Heart left ventricle (tissue), 16 donors: ENCODE data around the gene FOXN4. TPM values are rescaled to one million over a fixed set of nuclear protein-coding genes. Genes with fewer than 3 reads are reported as not detected.

Experiments used
- ATAC-seq, 4 donors: fragments of 200-7000 bp; cut with Tn5 transposase; one replicate each; pipeline ENCODE4 v1.9.1; 2020 to 2022; ENCODE audit warnings: moderate library complexity in 4 of 4, mild to moderate bottlenecking in 3 of 4, moderate number of reproducible peaks in 1 of 4
- DNase-seq, 5 donors: peaks; one replicate each; pipeline ENCODE4 v3.0.0-alpha.2; 2020
- H3K27ac ChIP-seq, 12 donors: fragments of 200-600 bp; sonication (generic) in 4 of 12; one replicate each; pipeline versions ENCODE4 v1.5.0 to v1.8.0; 2016 to 2022; ENCODE audit warnings: mild to moderate bottlenecking in 2 of 12
- H3K27me3 ChIP-seq, 9 donors: fragments of 200-600 bp; sonication (generic) in 2 of 9; one replicate each; pipeline versions ENCODE4 v1.5.1 to v1.8.0; 2016 to 2022; ENCODE audit warnings: mild to moderate bottlenecking in 3 of 9
- H3K36me3 ChIP-seq, 9 donors: fragments of 200-600 bp; sonication (generic) in 2 of 9; one replicate each; pipeline versions ENCODE4 v1.5.0 to v1.8.0; 2018 to 2022; ENCODE audit warnings: mild to moderate bottlenecking in 2 of 9
- H3K4me1 ChIP-seq, 12 donors: fragments of 200-600 bp; sonication (generic) in 4 of 12; one replicate each; pipeline versions ENCODE4 v1.5.0 to v1.8.0; 2016 to 2022; ENCODE audit warnings: mild to moderate bottlenecking in 3 of 12
- H3K4me3 ChIP-seq, 12 donors: fragments of 200-600 bp; sonication (generic) in 4 of 12; one replicate each; pipeline versions ENCODE4 v1.5.0 to v1.8.0; 2017 to 2022; ENCODE audit warnings: mild to moderate bottlenecking in 9 of 12, moderate library complexity in 4 of 12
- H3K9me3 ChIP-seq, 12 donors: fragments of 200-600 bp; sonication (generic) in 4 of 12; one replicate each; pipeline versions ENCODE4 v1.5.0 to v1.8.0; 2016 to 2022; ENCODE audit warnings: mild to moderate bottlenecking in 1 of 12
- CTCF ChIP-seq, 12 donors: fragments of 200-600 bp; sonication (generic) in 4 of 12; IDR thresholded peaks; one replicate each; pipeline versions ENCODE4 v1.5.0 to v1.8.0; 2018 to 2022; ENCODE audit warnings: antibody characterized with exemption in 12 of 12, mild to moderate bottlenecking in 5 of 12
- POLR2A ChIP-seq, 2 donors: fragments of 450-650 bp; IDR thresholded peaks; one replicate each; pipeline ENCODE4 v1.6.1; 2017; ENCODE audit warnings: antibody characterized with exemption in 2 of 2, mild to moderate bottlenecking in 2 of 2, moderate library complexity in 2 of 2
- WGBS, 4 donors: extraction: QIAGEN DNeasy Blood & Tissue Kit in 2 of 4; methylation state at CpG; one replicate each; pipeline versions ENCODE4 v1.1.5 to v1.1.7; 2013 to 2018; 5-methylcytosine and 5-hydroxymethylcytosine counted together
- intact Hi-C, 10 donors: fragments of 100-400 bp; cut with DNase I; formaldehyde crosslinking; loops; one replicate each; pipeline versions ENCODE4 v1.11.1 to v1.14.2; 2022
- polyA plus RNA-seq, 2 donors: library from polyadenylated mRNA; stranded (reverse); fragments of 200-250 nt; gene quantifications; one replicate each; pipeline ENCODE4 v1.2.3, GENCODE V29; 2013
- total RNA-seq, 9 donors: library from RNA; depleted of rRNA in 2 of 9; stranded (reverse); fragments of >200 nt in 2 of 9; fragmentation: NEBNext Ultra II Directional in 3 of 9; extraction: Animal tissue kit (Norgen Biotek cat#: 25700) in 3 of 9; gene quantifications; one replicate each; pipeline versions ENCODE4 v1.1.0 to v1.2.4, GENCODE V29; 2016 to 2023
- donor health status: ischemic (EF 13 %, LVEDD 7.1; RV severe dilation, severe dysfunction).
- donor health status: healthy with polysubstance abuse.
- donor health status: DM: no; HTN: yes; CAD: no.
- donor health status: DM: no; HTN: no; CAD: no.
- donor health status: ischemic (EF 25% LVEDD 6.9; RV normal size, moderate dysfunction).
- donor health status: ischemic (EF 25% LVEDD 5.7; RV mildly dilated, moderate dysfunction).
- donor health status: healthy.
- donor health status: DM: yes; HTN: yes; CAD: no.
- donor health status: ischemic (EF 35%, LVEDD 5.7; RV mildly dilated, moderate dysfunction).
- donor health status: nonischemic (EF 11% LVEDD 7.7; RV severe dilation, severe dysfunction).
- donor health status: DM: yes; HTN: yes; CAD: no.
- donor health status: PGD.
- donor health status: ischemic (EF 29% LVEDD 5.4; RV normal size, mild dysfunction).
- donor health status: nonischemic (EF 23%, LVEDD 6.1; RV moderate dilation, normal function).

Gene FOXN4
- total and polyA plus RNA-seq, 11 donors: not detected

GRCh38 chr12:109269428-109269827, 39.7 kb downstream of the FOXN4 start:
- H3K27ac ChIP-seq: peak overlapping the region in 1 of 12 donors; percentile 19
- peaks cover 0 to 7% (median 0%) of the 10 kb centered on the region in 12 donors for H3K9me3 ChIP-seq
- intact Hi-C loops: loop anchor here in 1 of 10 donors (5.0 kb wide), 1 partner anchor 118 kb away; no protein-coding TSS in a partner anchor
- 48 to 60% (median 52%) methylated on average over 3 of the region's 3 CpGs for WGBS, 4 donors
- H3K4me3 ChIP-seq: no peak overlapping the region
- DNase-seq (no peak), ATAC-seq (peak in 3 of 4 donors; percentile 19 to 31 (median 29))
- peaks cover 0 to 47% (median 36%) of the 10 kb centered on the region in 9 donors for H3K36me3 ChIP-seq
- peaks cover 0 to 5% (median 0%) of the 10 kb centered on the region in 12 donors for H3K4me1 ChIP-seq
- TF ChIP-seq POLR2A (IDR thresholded peaks at IDR 0.05) (no peak), CTCF (IDR thresholded peaks at IDR 0.05) (no peak)
- no peaks in the 10 kb centered on the region for H3K27me3 ChIP-seq

- H3K4me3 ChIP-seq: no peak overlapping the region
- H3K27me3 ChIP-seq: no peaks in the 10 kb centered on the region
- intact Hi-C loops: loop anchor here in 1 of 10 donors (5.0 kb wide), 1 partner anchor 118 kb away; no protein-coding TSS in a partner anchor
- ATAC-seq: no peak
- TF ChIP-seq POLR2A (IDR thresholded peaks at IDR 0.05) (no peak), CTCF (IDR thresholded peaks at IDR 0.05) (no peak)
- peaks cover 0 to 53% (median 41%) of the 10 kb centered on the region in 9 donors for H3K36me3 ChIP-seq
- DNase-seq: no peak
- H3K27ac ChIP-seq: peak overlapping the region in 1 of 12 donors; percentile 19
- H3K4me1 ChIP-seq: peaks cover 0 to 7% (median 0%) of the 10 kb centered on the region in 12 donors
- peaks cover 0 to 7% (median 0%) of the 10 kb centered on the region in 12 donors for H3K9me3 ChIP-seq
- 88 to 92% (median 90%) methylated on average over 4 of the region's 4 CpGs for WGBS, 4 donors
Measured at GRCh38 chr12:109268896-109269295, 40.2 kb downstream of the FOXN4 start.

- 86 to 89% (median 88%) methylated on average over 9 to 14 of the region's 14 CpGs for WGBS, 4 donors
- H3K27ac ChIP-seq: no peak overlapping the region
- peaks cover 0 to 7% (median 0%) of the 10 kb centered on the region in 12 donors for H3K4me1 ChIP-seq
- no peak for ATAC-seq
- peaks cover 0 to 68% (median 57%) of the 10 kb centered on the region in 9 donors for H3K36me3 ChIP-seq
- no peak for TF ChIP-seq CTCF (IDR thresholded peaks at IDR 0.05)
- TF ChIP-seq POLR2A (IDR thresholded peaks at IDR 0.05): no peak
- no peak for DNase-seq
- peaks cover 0 to 14% (median 0%) of the 10 kb centered on the region in 12 donors for H3K9me3 ChIP-seq
- intact Hi-C loops: loop anchor here in 1 of 10 donors (5.0 kb wide), 1 partner anchor 120 kb away; no protein-coding TSS in a partner anchor
- no peak overlapping the region for H3K4me3 ChIP-seq
- H3K27me3 ChIP-seq: no peaks in the 10 kb centered on the region
Measured at GRCh38 chr12:109267361-109267760, 41.7 kb downstream of the FOXN4 start.

GRCh38 chr12:109266106-109266879, 42.8 kb downstream of the FOXN4 start:
- peak overlapping the region in 1 of 12 donors; percentile 50 for H3K27ac ChIP-seq
- ATAC-seq: peak in 1 of 4 donors; percentile 2
- TF ChIP-seq CTCF (IDR thresholded peaks at IDR 0.05) (no peak), POLR2A (IDR thresholded peaks at IDR 0.05) (no peak)
- no peak for DNase-seq
- peaks cover 0 to 7% (median 0%) of the 10 kb centered on the region in 12 donors for H3K4me1 ChIP-seq
- no peaks in the 10 kb centered on the region for H3K27me3 ChIP-seq
- H3K9me3 ChIP-seq: peaks cover 0 to 14% (median 0%) of the 10 kb centered on the region in 12 donors
- 79 to 91% (median 88%) methylated on average over 10 to 16 of the region's 16 CpGs for WGBS, 4 donors
- H3K36me3 ChIP-seq: peaks cover 0 to 77% (median 65%) of the 10 kb centered on the region in 9 donors
- intact Hi-C loops: loop anchor here in 1 of 10 donors (5.0 kb wide), 1 partner anchor 121 kb away; no protein-coding TSS in a partner anchor
- no peak overlapping the region for H3K4me3 ChIP-seq
